LNCAP (cell line): Measurements from ENCODE around the gene SPHK2.

Experiments
- CTCF ChIP-seq: fragments of 450-650 bp; IDR thresholded peaks from 2 replicates; pipeline ENCODE4 v1.5.1; 2017; ENCODE audit warnings: mild to moderate bottlenecking

The SPHK2 gene

GRCh38 chr19:48646001-48646721 is 26.9 kb downstream of the SPHK2 start, which contains the start of gene CA11:
Gene CA11 (minus strand): TSS chr19:48646187. CDS start chr19:48645632, 555 bp downstream.
- TF ChIP-seq CTCF, result peak; percentile 59

GRCh38 chr19:48646722-48647216 is 27.5 kb downstream of the SPHK2 start:
- no peak for TF ChIP-seq CTCF

GRCh38 chr19:48648134-48648533 is 28.8 kb downstream of the SPHK2 start:
- no peak for TF ChIP-seq CTCF

- no peak for TF ChIP-seq CTCF
Observed at GRCh38 chr19:48650974-48651682, 31.8 kb downstream of the SPHK2 start.

- TF ChIP-seq CTCF, result no peak
Observed at GRCh38 chr19:48651683-48652048, 32.4 kb downstream of the SPHK2 start.

- no peak for TF ChIP-seq CTCF
Observed at GRCh38 chr19:48654299-48655059, 35.2 kb downstream of the SPHK2 start.

GRCh38 chr19:48656840-48657474 is 37.7 kb downstream of the SPHK2 start:
- no peak for TF ChIP-seq CTCF
